BLaER1 treated with 17β-estradiol and CSF1 and Interleukin-3, amounts not matched to agents 10 nM and 100 nM (cell line): ENCODE measurements around the gene TMEM91.
A peak's percentile ranks its signal among the peaks of the same experiment; 100 is the strongest.
"Not testable (repeated sequence)": the region's sequence is repeated elsewhere in the genome, so short reads cannot be mapped to it uniquely, and the experiment has no call there.

Source experiments
- H3K27ac ChIP-seq, 11 experiments: shearing (Covaris generic); formaldehyde crosslinking; 2 replicates each; pipeline ENCODE4 v1.8.1; 2022
- H3K27me3 ChIP-seq, 11 experiments: shearing (Covaris generic); formaldehyde crosslinking; 2 replicates each; pipeline ENCODE4 v1.8.1; 2022
- H3K36me3 ChIP-seq, 11 experiments: shearing (Covaris generic); formaldehyde crosslinking; 2 replicates each; pipeline ENCODE4 v1.8.1; 2022
- H3K4me1 ChIP-seq, 10 experiments: shearing (Covaris generic); formaldehyde crosslinking; 2 replicates each; pipeline ENCODE4 v1.8.1; 2022
- H3K4me2 ChIP-seq, 11 experiments: shearing (Covaris generic); formaldehyde crosslinking; 2 replicates each; pipeline ENCODE4 v1.8.1; 2022
- H3K4me3 ChIP-seq, 10 experiments: shearing (Covaris generic); formaldehyde crosslinking; 2 replicates each; pipeline ENCODE4 v1.8.1; 2022
- H3K9ac ChIP-seq, 11 experiments: shearing (Covaris generic); formaldehyde crosslinking; 2 replicates each; pipeline ENCODE4 v1.8.1; 2022
- H3K9me3 ChIP-seq, 11 experiments: shearing (Covaris generic); formaldehyde crosslinking; replicated peaks in 1 of 11; 2 replicates each; pipeline ENCODE4 v1.8.1; 2022
- H4K20me1 ChIP-seq, 11 experiments: shearing (Covaris generic); formaldehyde crosslinking; 2 replicates each; pipeline ENCODE4 v1.8.1; 2022
- Cebpa-rat ChIP-seq, 11 experiments: shearing (Covaris generic); IDR thresholded peaks; 2 replicates each; pipeline ENCODE4 v1.8.1; 2022

TMEM91 gene

DNA sequence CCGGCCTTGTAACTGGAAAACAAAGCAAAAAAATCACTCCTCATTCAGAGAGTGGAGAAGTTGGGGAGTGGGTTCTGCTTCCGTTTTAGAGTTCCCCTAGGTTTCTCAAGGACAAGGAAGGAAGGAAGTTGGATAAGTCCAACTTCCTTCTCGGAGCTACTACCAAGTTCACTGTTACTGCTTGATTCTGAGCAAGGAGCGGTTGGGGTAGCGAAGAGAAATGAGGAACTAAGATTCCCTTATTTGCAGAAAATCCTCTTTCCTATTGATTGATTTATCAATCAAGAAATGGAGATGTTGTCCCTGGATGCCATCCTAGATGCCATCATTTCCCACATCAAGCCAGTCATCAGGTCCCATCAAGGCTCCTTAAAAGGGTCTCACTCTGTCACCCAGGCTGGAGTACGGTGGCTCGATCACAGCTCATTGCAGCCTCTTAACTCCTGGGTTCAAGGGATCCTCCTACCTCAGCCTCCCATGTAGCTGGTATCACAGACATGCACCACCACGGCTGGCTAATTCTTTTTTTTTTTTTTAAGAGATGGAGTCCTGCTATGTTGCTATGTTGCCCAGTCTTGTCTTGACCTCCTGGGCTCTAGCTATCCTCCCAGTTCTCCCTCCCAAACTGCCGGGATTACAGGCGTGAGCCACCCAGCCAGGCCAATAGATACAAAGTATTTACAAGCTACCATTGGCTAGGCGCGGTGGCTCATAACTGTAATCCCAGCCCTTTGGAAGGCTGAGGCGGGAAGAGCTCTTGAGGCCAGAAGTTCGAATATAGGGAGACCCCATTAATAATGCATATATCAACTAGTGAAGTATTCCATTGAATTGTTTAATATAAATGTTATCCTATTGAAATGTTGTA, 11.6 kb upstream of the TMEM91 start:
- Histone ChIP-seq H4K20me1 (no peaks in the 10 kb centered on the region; a peak in 1 of 22 replicates), H3K9me3 (no peaks in the 10 kb centered on the region), H3K4me1 (peaks cover 30 to 67% (median 49%) of the 10 kb centered on the region in 10 experiments), H3K36me3 (peaks cover 0 to 13% (median 7%) of the 10 kb centered on the region in 11 experiments; a peak in 9 of 22 replicates), H3K9ac (peak overlapping the region; percentile 87 to 99 (median 97)), H3K4me3 (peak overlapping the region; percentile 62 to 78 (median 70)), H3K27ac (peak overlapping the region; percentile 89 to 100 (median 98)), H3K27me3 (no peaks in the 10 kb centered on the region), H3K4me2 (peak overlapping the region; percentile 76 to 96 (median 82))
- TF ChIP-seq Cebpa-rat (IDR thresholded peaks at IDR 0.05) = no peak

DNA sequence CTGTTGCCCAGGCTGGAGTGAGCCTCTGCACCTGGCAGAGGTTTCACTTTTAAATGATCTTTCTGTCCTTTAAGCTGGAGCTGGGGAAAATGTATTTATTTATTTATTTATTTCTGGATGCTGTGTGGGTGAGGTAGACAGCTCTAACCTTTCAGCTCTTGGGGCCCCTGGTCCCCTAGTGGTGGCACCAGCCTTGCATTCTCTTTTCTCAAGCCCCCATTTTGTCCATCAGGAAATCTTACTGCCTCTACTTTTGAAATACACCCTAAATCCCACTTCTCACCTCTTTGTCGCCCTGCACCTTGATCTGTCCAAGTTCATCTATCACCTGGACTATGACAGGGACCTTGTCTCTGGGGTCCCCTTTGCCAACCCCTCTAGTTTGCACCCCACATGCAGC, 10.2 kb upstream of the TMEM91 start:
- Histone ChIP-seq H3K27ac (peak overlapping the region in 6 of 11 experiments; percentile 0 to 99 (median 32); a peak in 7 of 22 replicates), H4K20me1 (no peaks in the 10 kb centered on the region), H3K9me3 (no peaks in the 10 kb centered on the region), H3K9ac (peak overlapping the region in 1 of 11 experiments; percentile 5; a peak in 1 of 22 replicates), H3K27me3 (no peaks in the 10 kb centered on the region), H3K4me3 (no peak overlapping the region), H3K4me1 (peaks cover 36 to 71% (median 55%) of the 10 kb centered on the region in 10 experiments), H3K36me3 (peaks cover 0 to 4% (median 3%) of the 10 kb centered on the region in 11 experiments; a peak in 8 of 22 replicates), H3K4me2 (peak overlapping the region in 6 of 11 experiments; percentile 14 to 95 (median 84); a peak in 10 of 22 replicates)
- no peak for TF ChIP-seq Cebpa-rat (IDR thresholded peaks at IDR 0.05)

DNA sequence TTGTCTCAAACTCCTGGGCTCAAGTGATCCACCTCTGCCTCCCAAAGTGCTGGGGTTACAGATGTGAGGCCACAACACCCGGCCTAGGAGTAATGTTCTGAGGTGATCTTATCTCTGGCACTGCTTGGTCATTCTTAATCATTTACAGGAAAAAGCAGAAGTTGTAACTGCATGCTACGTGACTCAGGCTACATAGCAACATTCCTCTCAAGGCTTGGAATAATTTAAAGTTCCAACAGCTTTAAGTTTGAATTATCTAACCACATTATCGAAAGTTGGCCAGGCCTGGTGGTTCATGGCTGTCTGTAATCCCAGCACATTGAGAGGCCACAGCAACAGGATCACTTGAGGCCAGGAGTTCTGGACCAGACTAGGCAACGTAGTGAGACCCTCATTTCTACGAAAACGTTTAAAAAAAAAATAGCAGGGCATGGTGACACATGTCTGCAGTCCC, 8.5 kb upstream of the TMEM91 start:
- Histone ChIP-seq H3K27ac (peak overlapping the region; percentile 40 to 85 (median 63)), H3K4me1 (peaks cover 31 to 75% (median 59%) of the 10 kb centered on the region in 10 experiments), H3K4me2 (peak overlapping the region; percentile 16 to 86 (median 59); a peak in 18 of 22 replicates)

DNA sequence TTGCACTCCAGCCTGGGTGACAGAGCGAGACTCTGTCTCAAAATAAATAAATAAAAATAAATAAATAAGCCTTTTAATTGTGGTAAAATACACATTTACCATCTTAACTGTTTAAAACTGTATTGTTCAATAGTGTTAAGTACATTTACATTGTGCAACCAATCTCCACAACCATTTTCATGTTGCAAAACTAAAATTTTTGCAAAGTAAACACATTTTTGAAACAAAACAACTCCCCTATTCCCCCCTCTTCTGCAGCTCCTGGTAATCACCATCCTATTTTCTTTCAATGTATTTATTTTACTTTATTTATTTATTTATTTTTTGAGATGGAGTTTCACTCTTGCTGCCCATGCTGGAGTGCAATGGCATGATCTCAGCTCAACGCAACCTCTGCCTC, 6.6 kb upstream of the TMEM91 start:
- TF ChIP-seq Cebpa-rat (IDR thresholded peaks at IDR 0.05) = no peak
- Histone ChIP-seq H3K9me3 (no peaks in the 10 kb centered on the region), H3K4me1 (peaks cover 21 to 68% (median 50%) of the 10 kb centered on the region in 10 experiments), H3K4me3 (no peak overlapping the region), H3K27ac (no peak overlapping the region), H3K4me2 (no peak overlapping the region), H3K27me3 (no peaks in the 10 kb centered on the region), H3K9ac (no peak overlapping the region), H4K20me1 (peaks cover 0 to 5% (median 0%) of the 10 kb centered on the region in 11 experiments; a peak in 3 of 22 replicates), H3K36me3 (peaks cover 0 to 11% (median 3%) of the 10 kb centered on the region in 11 experiments; a peak in 2 of 22 replicates)

More for the DNA sequence above, 8.5 kb upstream of the TMEM91 start:
- H3K9ac ChIP-seq = peak overlapping the region in 10 of 11 experiments; percentile 24 to 72 (median 42); a peak in 14 of 22 replicates
- H3K4me3 ChIP-seq = no peak overlapping the region
- no peaks in the 10 kb centered on the region for H3K9me3 ChIP-seq
- no peaks in the 10 kb centered on the region for H3K27me3 ChIP-seq
- H3K36me3 ChIP-seq = peaks cover 0 to 7% (median 0%) of the 10 kb centered on the region in 11 experiments; a peak in 2 of 22 replicates
- TF ChIP-seq Cebpa-rat (IDR thresholded peaks at IDR 0.05) = no peak
- H4K20me1 ChIP-seq = no peaks in the 10 kb centered on the region

DNA sequence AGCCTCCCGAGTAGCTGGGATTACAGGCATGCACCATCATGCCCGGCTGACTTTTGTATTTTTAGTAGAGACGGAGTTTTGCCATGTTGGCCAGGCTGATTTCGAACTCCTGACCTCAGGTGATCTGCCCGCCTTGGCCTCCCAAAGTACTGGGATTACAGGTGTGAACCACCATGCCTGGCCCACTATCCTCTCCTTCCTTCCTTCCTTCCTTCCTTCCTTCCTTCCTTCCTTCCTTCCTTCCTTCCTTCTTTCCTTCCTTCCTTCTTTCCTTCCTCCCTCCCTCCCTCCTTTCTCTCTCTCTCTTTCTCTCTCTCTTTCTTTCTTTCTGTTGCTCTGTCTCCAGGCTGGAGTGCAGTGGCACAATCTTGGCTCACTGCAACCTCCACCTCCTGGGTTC, 5.2 kb upstream of the TMEM91 start:
- not testable (repeated sequence) for H3K27me3 ChIP-seq, H4K20me1 ChIP-seq, H3K4me3 ChIP-seq, H3K9ac ChIP-seq, H3K9me3 ChIP-seq
- Histone ChIP-seq H3K4me2 (peak overlapping the region in 4 of 11 experiments; percentile 5 to 41 (median 17); a peak in 4 of 22 replicates), H3K27ac (peak overlapping the region in 2 of 11 experiments; percentile 18 to 34; a peak in 1 of 22 replicates), H3K4me1 (peaks cover 17 to 64% (median 46%) of the 10 kb centered on the region in 10 experiments), H3K36me3 (peaks cover 0 to 14% (median 3%) of the 10 kb centered on the region in 11 experiments; a peak in 2 of 22 replicates)

DNA sequence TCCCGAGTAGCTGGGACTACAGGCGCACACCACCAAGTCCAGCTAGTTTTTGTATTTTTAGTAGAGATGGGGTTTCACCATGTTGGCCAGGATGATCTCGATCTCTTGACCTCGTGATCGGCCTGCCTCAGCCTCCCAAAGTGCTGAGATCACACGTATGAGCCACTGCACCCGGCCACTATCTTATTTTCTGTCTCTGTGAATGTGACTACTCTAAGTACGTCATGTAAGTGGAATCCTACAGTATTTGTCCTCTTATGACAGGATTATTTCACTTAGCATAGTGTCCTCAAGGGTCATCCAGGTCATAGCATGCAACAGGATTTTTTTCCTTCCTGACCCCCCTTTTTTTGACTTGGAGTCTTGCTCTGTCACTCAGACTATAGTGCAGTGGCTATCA, 4.8 kb upstream of the TMEM91 start:
- no peak for TF ChIP-seq Cebpa-rat (IDR thresholded peaks at IDR 0.05)
- Histone ChIP-seq H3K4me1 (peaks cover 20 to 64% (median 47%) of the 10 kb centered on the region in 10 experiments), H3K36me3 (peaks cover 0 to 14% (median 3%) of the 10 kb centered on the region in 11 experiments; a peak in 2 of 22 replicates), H4K20me1 (peaks cover 0 to 5% (median 0%) of the 10 kb centered on the region in 11 experiments; a peak in 3 of 22 replicates), H3K9ac (no peak overlapping the region), H3K27ac (peak overlapping the region in 2 of 11 experiments; percentile 34 to 40; a peak in 1 of 22 replicates), H3K4me2 (0 out of 22 replicates have a peak overlapping the region, but pooled peaks of 1 of the 11 experiments have one; percentile 6), H3K27me3 (peaks cover 0 to 4% (median 0%) of the 10 kb centered on the region in 11 experiments; a peak in 4 of 22 replicates), H3K9me3 (no peaks in the 10 kb centered on the region), H3K4me3 (no peak overlapping the region)

DNA sequence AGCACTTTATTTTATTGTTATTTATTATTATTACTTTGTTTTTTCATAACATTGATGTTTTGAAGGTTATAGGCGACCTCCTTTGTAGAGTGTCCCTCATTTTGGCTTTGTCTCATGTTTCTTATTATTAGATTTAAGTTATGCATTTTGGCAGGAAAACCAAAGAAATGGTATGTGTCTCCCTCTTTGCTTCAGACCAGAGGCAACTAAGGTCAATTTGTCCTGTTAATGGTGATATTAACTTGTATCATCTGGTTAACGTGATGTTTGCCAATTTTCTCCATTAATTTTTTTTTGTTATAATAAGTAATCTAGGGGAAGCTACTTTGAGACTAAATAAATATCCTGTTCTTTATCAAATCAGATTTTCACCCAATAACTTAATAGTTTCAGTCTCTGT, 3.8 kb upstream of the TMEM91 start:
- peak overlapping the region in 3 of 11 experiments; percentile 0 to 6 (median 1); a peak in 4 of 22 replicates for H3K4me2 ChIP-seq
- peaks cover 0 to 5% (median 0%) of the 10 kb centered on the region in 11 experiments; a peak in 3 of 22 replicates for H4K20me1 ChIP-seq
- H3K9me3 ChIP-seq = no peaks in the 10 kb centered on the region
- H3K4me3 ChIP-seq = no peak overlapping the region
- H3K4me1 ChIP-seq = peaks cover 25 to 64% (median 49%) of the 10 kb centered on the region in 10 experiments
- TF ChIP-seq Cebpa-rat (IDR thresholded peaks at IDR 0.05) = no peak
- H3K27me3 ChIP-seq = peaks cover 0 to 7% (median 0%) of the 10 kb centered on the region in 11 experiments; a peak in 4 of 22 replicates
- no peak overlapping the region for H3K9ac ChIP-seq
- H3K36me3 ChIP-seq = peaks cover 0 to 14% (median 3%) of the 10 kb centered on the region in 11 experiments; a peak in 2 of 22 replicates
- 0 out of 22 replicates have a peak overlapping the region, but pooled peaks of 1 of the 11 experiments have one; percentile 45 for H3K27ac ChIP-seq

DNA sequence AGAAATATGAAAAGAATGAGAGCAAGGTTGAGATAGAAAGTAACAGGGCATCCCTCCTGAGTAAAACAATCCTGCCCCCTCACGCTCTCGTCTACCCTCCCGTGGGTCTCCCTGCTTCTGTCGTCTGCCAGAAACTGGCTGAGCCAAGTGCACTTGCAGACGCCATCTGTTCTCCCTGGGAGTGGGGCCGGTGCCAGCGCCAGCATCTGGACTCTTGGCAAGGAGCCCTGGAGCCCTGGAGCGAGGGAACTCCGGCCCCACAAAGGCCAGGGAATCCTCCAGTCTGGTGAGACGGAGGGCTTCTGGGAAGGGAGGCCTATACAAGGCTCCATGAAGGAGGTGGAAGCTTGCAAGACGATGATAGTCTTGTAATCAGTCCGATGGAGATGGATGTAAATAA, 2.3 kb upstream of the TMEM91 start:
- Histone ChIP-seq H4K20me1 (peaks cover 0 to 5% (median 0%) of the 10 kb centered on the region in 11 experiments; a peak in 4 of 22 replicates), H3K4me2 (no peak overlapping the region), H3K27me3 (peaks cover 0 to 7% (median 0%) of the 10 kb centered on the region in 11 experiments; a peak in 4 of 22 replicates), H3K36me3 (peaks cover 0 to 14% (median 3%) of the 10 kb centered on the region in 11 experiments; a peak in 2 of 22 replicates), H3K9me3 (no peaks in the 10 kb centered on the region), H3K4me3 (no peak overlapping the region), H3K9ac (no peak overlapping the region), H3K4me1 (peaks cover 27 to 66% (median 55%) of the 10 kb centered on the region in 10 experiments), H3K27ac (no peak overlapping the region; a peak in 1 of 22 replicates)
- TF ChIP-seq Cebpa-rat (IDR thresholded peaks at IDR 0.05) = no peak
